Transverse colon (tissue), 4 donors: Measurements from ENCODE around the gene PCP4. TPM values are rescaled to one million over a fixed set of nuclear protein-coding genes. Genes with fewer than 3 reads are reported as not detected.

Source experiments
- DNase-seq: peaks from one replicate; pipeline ENCODE4 v3.0.0-alpha.2; 2019
- H3K27ac ChIP-seq, 4 donors: fragments of 200-600 bp; sonication (generic); 2 replicates each; pipeline ENCODE4 v1.5.1; 2016 to 2018; ENCODE audit warnings: inconsistent platforms in 4 of 4
- H3K27me3 ChIP-seq: fragments of 200-600 bp; sonication (generic); 2 replicates; pipeline ENCODE4 v1.5.1; 2017; ENCODE audit warnings: inconsistent platforms
- H3K36me3 ChIP-seq, 4 donors: fragments of 200-600 bp; sonication (generic); 2 replicates each; pipeline ENCODE4 v1.5.1; 2017 to 2019; ENCODE audit warnings: inconsistent platforms in 4 of 4
- H3K4me1 ChIP-seq, 4 donors: fragments of 200-600 bp; sonication (generic); 2 replicates each; pipeline ENCODE4 v1.5.1; 2017 to 2020; ENCODE audit warnings: inconsistent platforms in 4 of 4
- H3K4me3 ChIP-seq, 4 donors: fragments of 200-600 bp; sonication (generic); 1 replicate in 1 of 4; 2 replicates in 3 of 4; pipeline versions ENCODE4 v1.5.1 to v1.6.1; 2017 to 2019; ENCODE audit warnings: inconsistent platforms in 4 of 4
- H3K9me3 ChIP-seq, 2 donors: fragments of 200-600 bp; sonication (generic); 2 replicates each; pipeline ENCODE4 v1.5.1; 2017 to 2019; ENCODE audit warnings: inconsistent platforms in 2 of 2
- CTCF ChIP-seq, 5 experiments: fragments of 200-600 bp in 3 of 5; fragments of 450-650 bp in 2 of 5; sonication (generic) in 3 of 5; IDR thresholded peaks; 1 replicate in 2 of 5; 2 replicates in 3 of 5; pipeline ENCODE4 v1.5.1; 2016 to 2017; ENCODE audit warnings: antibody characterized with exemption in 5 of 5, inconsistent platforms in 3 of 5, mild to moderate bottlenecking in 2 of 5, moderate library complexity in 1 of 5
- EP300 ChIP-seq: sonication (generic); formaldehyde crosslinking; IDR thresholded peaks from one replicate; pipeline ENCODE4 v1.6.1; 2017; ENCODE audit warnings: antibody characterized with exemption, low read depth
- POLR2A ChIP-seq: fragments of 450-650 bp; IDR thresholded peaks from one replicate; pipeline ENCODE4 v1.6.1; 2016; ENCODE audit warnings: antibody characterized with exemption, mild to moderate bottlenecking, moderate library complexity
- POLR2AphosphoS5 ChIP-seq, 3 donors: sonication (generic); formaldehyde crosslinking; IDR thresholded peaks; one replicate each; pipeline ENCODE4 v1.6.1; 2016; ENCODE audit warnings: antibody characterized with exemption in 3 of 3
- WGBS, 2 donors: methylation state at CpG; one replicate each; pipeline ENCODE4 v1.1.5; 2018; ENCODE audit warnings: low coverage in 1 of 2; 5-methylcytosine and 5-hydroxymethylcytosine counted together
- in situ Hi-C, 4 donors: fragments of 200-750 bp; cut with MboI; loops; one replicate each; pipeline versions ENCODE4 v1.15.0 to v1.15.1; 2017; ENCODE audit warnings: low sequenced_read_pairs in 3 of 4, low pct_ligation_motif_present in 1 of 4, low pct_unique_long_range_greater_than_20kb in 1 of 4
- intact Hi-C: fragments of 100-400 bp; cut with DNase I; formaldehyde crosslinking; loops from one replicate; pipeline ENCODE4 v1.15.1; 2023; ENCODE audit warnings: low total_unique reads
- total RNA-seq, 4 donors: library from RNA; depleted of rRNA; stranded (reverse); fragments of >200 nt; gene quantifications; one replicate each; pipeline ENCODE4 v1.1.0, GENCODE V29; 2016

Gene PCP4
- total RNA-seq, 4 donors from 2014 or later, result 8.9 to 17.3 (median 13.1) TPM; not detected in 1

- in situ Hi-C loops, result no loop called here
- no peak for DNase-seq
- no peaks in the 10 kb centered on the region for H3K4me1 ChIP-seq
- 63 to 80% methylated on average over 1 to 2 of the region's 2 CpGs for WGBS, 2 donors
- H3K9me3 ChIP-seq, result no peaks in the 10 kb centered on the region
- no peaks in the 10 kb centered on the region for H3K36me3 ChIP-seq
- no peaks in the 10 kb centered on the region for H3K27me3 ChIP-seq
- intact Hi-C loops, result no loop called here
- TF ChIP-seq POLR2AphosphoS5 (IDR thresholded peaks at IDR 0.05), result no peak
- TF ChIP-seq POLR2A, result no peak
- no peak for TF ChIP-seq EP300
- no peak for TF ChIP-seq CTCF (IDR thresholded peaks at IDR 0.05)
- H3K4me3 ChIP-seq, result no peak overlapping the region
- no peak overlapping the region for H3K27ac ChIP-seq
Observed at GRCh38 chr21:39927304-39927886, 60.2 kb downstream of the PCP4 start.

DNA sequence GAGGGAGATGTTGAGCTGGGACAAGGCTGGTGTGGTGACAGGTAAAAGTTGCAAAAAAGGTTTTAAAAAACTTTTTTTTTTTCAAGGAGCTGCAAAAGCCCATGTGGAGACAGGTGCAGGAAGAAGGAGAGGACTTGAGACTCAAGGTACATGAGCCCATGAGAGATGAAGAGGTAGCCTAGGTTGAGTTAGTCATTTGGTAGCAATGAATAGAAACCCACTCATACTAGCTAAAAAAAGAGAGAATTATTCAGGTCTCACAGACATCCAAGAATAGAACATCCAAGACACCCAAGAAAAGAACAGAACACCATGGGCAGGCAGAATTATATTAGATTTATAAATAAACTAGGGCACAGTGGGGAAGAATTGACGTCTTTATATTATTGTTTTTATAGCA, 65.1 kb downstream of the PCP4 start:
- intact Hi-C loops, result no loop called here
- no peaks in the 10 kb centered on the region for H3K4me1 ChIP-seq
- in situ Hi-C loops, result no loop called here
- no peaks in the 10 kb centered on the region for H3K9me3 ChIP-seq
- H3K36me3 ChIP-seq, result no peaks in the 10 kb centered on the region
- H3K27me3 ChIP-seq, result no peaks in the 10 kb centered on the region
- H3K4me3 ChIP-seq, result no peak overlapping the region
- TF ChIP-seq POLR2A (no peak), CTCF (IDR thresholded peaks at IDR 0.05) (no peak), POLR2AphosphoS5 (IDR thresholded peaks at IDR 0.05) (no peak)
- DNase-seq, result no peak
- H3K27ac ChIP-seq, result no peak overlapping the region
- 44% methylated on average over 1 of the region's 1 CpG for WGBS, 2 donors

DNA sequence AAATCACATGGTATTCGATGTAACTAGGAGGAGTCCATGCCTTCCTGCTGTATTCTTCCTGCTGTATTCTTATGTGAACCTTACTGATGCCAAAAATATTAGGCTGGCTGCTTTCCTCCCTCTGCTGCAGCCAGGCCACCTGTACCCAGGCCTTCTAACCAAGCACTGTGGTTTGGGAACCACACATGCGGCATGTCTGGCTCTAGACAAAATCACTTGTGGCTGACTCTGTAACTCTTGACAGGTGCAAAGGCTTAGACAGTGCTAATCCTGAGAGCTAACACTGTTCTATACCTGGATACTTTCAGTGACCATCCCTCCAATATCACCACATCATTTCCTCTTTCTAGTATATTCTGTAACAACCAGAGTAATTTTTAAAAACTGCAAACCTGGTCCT, 67.7 kb downstream of the PCP4 start:
- no peak for TF ChIP-seq CTCF (IDR thresholded peaks at IDR 0.05)
- intact Hi-C loops (no loop called here), in situ Hi-C loops (no loop called here)
- H3K27ac ChIP-seq, result no peak overlapping the region
- H3K36me3 ChIP-seq, result no peaks in the 10 kb centered on the region
- H3K27me3 ChIP-seq, result no peaks in the 10 kb centered on the region
- no peak for DNase-seq
- no peaks in the 10 kb centered on the region for H3K9me3 ChIP-seq
- 83 to 100% methylated on average over 1 to 2 of the region's 2 CpGs for WGBS, 2 donors
- H3K4me1 ChIP-seq, result no peaks in the 10 kb centered on the region
- H3K4me3 ChIP-seq, result no peak overlapping the region

GRCh38 chr21:39935716-39936115, 68.5 kb downstream of the PCP4 start:
- intact Hi-C loops, result no loop called here
- WGBS, 2 donors, result 71 to 100% methylated on average over 1 to 5 of the region's 5 CpGs
- in situ Hi-C loops, result no loop called here
- Histone ChIP-seq H3K27me3 (no peaks in the 10 kb centered on the region), H3K27ac (no peak overlapping the region), H3K9me3 (no peaks in the 10 kb centered on the region), H3K36me3 (no peaks in the 10 kb centered on the region), H3K4me1 (no peaks in the 10 kb centered on the region), H3K4me3 (no peak overlapping the region)
- no peak for TF ChIP-seq CTCF (IDR thresholded peaks at IDR 0.05)
- TF ChIP-seq EP300, result no peak
- no peak for TF ChIP-seq POLR2A
- TF ChIP-seq POLR2AphosphoS5 (IDR thresholded peaks at IDR 0.05), result no peak
- no peak for DNase-seq
